Adrenal gland (tissue), 12 donors: Measurements from ENCODE around the gene PPFIA2. TPM values are rescaled to one million over a fixed set of nuclear protein-coding genes. Genes with fewer than 3 reads are reported as not detected.

Experiments used
- DNase-seq, 7 donors: peaks; one replicate each; pipeline ENCODE4 v3.0.0-alpha.2; 2019 to 2020
- H3K27ac ChIP-seq, 5 donors: fragments of 200-600 bp; sonication (generic) in 4 of 5; 1 replicate in 3 of 5; 2 replicates in 2 of 5; pipeline versions ENCODE4 v1.5.1 to v1.8.0; 2016 to 2020; ENCODE audit warnings: mild to moderate bottlenecking in 1 of 5
- H3K27me3 ChIP-seq: fragments of 200-600 bp; 2 replicates; pipeline ENCODE4 v1.8.0; 2021
- H3K36me3 ChIP-seq, 2 donors: fragments of 200-600 bp; replicated peaks in 1 of 2; 1 replicate in 1 of 2; 2 replicates in 1 of 2; pipeline versions ENCODE4 v1.5.1 to v1.8.0; 2018 to 2022
- H3K4me1 ChIP-seq, 2 donors: fragments of 200-600 bp; replicated peaks in 1 of 2; 1 replicate in 1 of 2; 2 replicates in 1 of 2; pipeline versions ENCODE4 v1.5.1 to v1.8.0; 2018 to 2021
- H3K4me3 ChIP-seq, 4 donors: fragments of 200-600 bp; sonication (generic) in 3 of 4; one replicate each; pipeline ENCODE4 v1.5.1; 2016 to 2018
- H3K9me3 ChIP-seq, 3 donors: fragments of 200-600 bp; sonication (generic) in 1 of 3; replicated peaks in 1 of 3; 1 replicate in 2 of 3; 2 replicates in 1 of 3; pipeline versions ENCODE4 v1.5.1 to v1.8.0; 2016 to 2021
- CTCF ChIP-seq, 6 experiments: fragments of 450-650 bp in 4 of 6; fragments of 200-600 bp in 2 of 6; sonication (generic) in 1 of 6; IDR thresholded peaks; 1 replicate in 5 of 6; 2 replicates in 1 of 6; pipeline versions ENCODE4 v1.5.1 to v1.8.0; 2016 to 2021; ENCODE audit warnings: antibody characterized with exemption in 6 of 6, mild to moderate bottlenecking in 2 of 6, moderate library complexity in 1 of 6
- POLR2A ChIP-seq, 2 donors: fragments of 450-650 bp; IDR thresholded peaks; one replicate each; pipeline ENCODE4 v1.6.1; 2017; ENCODE audit warnings: antibody characterized with exemption in 2 of 2, mild to moderate bottlenecking in 2 of 2, moderate library complexity in 1 of 2
- WGBS, 4 donors: extraction: QIAGEN DNeasy Blood & Tissue Kit in 2 of 4; methylation state at CpG; one replicate each; pipeline versions ENCODE4 v1.1.5 to v1.1.7; 2013 to 2017; 5-methylcytosine and 5-hydroxymethylcytosine counted together
- intact Hi-C, 2 donors: fragments of 100-400 bp; cut with DNase I; formaldehyde crosslinking; loops; one replicate each; pipeline versions ENCODE4 v1.14.1 to v1.15.0; 2022 to 2023
- polyA plus RNA-seq, 3 donors: library from polyadenylated mRNA; stranded (reverse); fragments of 200-250 nt in 2 of 3; fragments of 350-450 nt in 1 of 3; fragmentation: Illumina TruSeq in 1 of 3; extraction: RNeasy Lipid Tissue Mini Kit (QIAGEN cat#74804) in 1 of 3; gene quantifications; one replicate each; pipeline ENCODE4 v1.2.3, GENCODE V29; 2013 to 2014
- total RNA-seq, 9 donors: library from RNA; depleted of rRNA in 4 of 9; stranded (reverse); fragments of >200 nt in 4 of 9; fragments of 120-200 nt in 1 of 9; fragmentation: NEBNext Ultra II Directional in 1 of 9; extraction: Animal tissue kit (Norgen Biotek cat#: 25700) in 1 of 9; gene quantifications; one replicate each; pipeline versions ENCODE4 v1.1.0 to v1.2.4, GENCODE V29; 2013 to 2023
- donor health status: healthy with polysubstance abuse.
- donor health status: Bipolar disorder and iron deficiency.
- donor health status: DM: yes; HTN: yes; CAD: no.
- donor health status: DM: no; HTN: no; CAD: no.
- donor health status: DM: no; HTN: no; CAD: no.
- donor health status: DM: yes; HTN: yes; CAD: no.

The PPFIA2 gene
- total and polyA plus RNA-seq, 12 donors: 0.35 to 16.4 (median 2.4) TPM

- no peak overlapping the region for H3K27ac ChIP-seq
- intact Hi-C loops: no loop called here
Measured at GRCh38 chr12:81249976-81250375, 509.2 kb downstream of the PPFIA2 start.

DNA sequence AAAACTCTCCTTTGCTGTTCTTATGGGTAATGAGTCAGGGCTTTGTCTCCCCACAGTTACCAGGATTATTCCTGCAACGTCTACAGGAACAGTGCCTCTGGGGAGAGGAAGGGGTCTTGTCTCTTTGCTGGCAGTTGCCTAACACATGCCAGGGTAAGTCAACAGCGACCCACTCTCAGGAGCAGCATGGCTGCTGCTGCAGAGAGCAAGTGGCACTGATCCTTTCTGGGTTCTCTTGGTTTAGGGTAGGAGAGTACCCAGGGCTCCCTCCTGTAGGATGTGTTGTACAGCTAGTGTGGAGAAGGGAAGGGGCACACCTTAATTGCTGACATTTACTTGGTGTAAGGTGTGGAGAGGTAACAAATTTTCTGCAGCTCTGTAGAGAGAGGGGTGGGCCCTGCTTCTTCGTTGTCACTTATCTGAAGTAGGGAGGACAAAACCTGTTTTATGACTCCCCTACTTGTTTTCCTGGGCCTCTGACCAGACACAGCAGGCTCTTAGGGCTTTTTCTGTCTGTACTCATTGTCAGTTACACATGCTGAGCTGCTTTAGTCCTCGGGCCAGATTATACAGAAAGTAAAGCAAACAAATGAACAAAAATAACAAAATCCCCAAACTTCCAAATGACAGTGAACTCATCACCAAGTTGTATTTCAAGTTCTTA, 513.1 kb downstream of the PPFIA2 start:
- WGBS, 4 donors: 51 to 56% (median 54%) methylated on average over 4 of the region's 4 CpGs
- no peaks in the 10 kb centered on the region for H3K27me3 ChIP-seq
- intact Hi-C loops: no loop called here

More at GRCh38 chr12:81249976-81250375, 509.2 kb downstream of the PPFIA2 start:
- Histone ChIP-seq H3K36me3 (no peaks in the 10 kb centered on the region), H3K9me3 (no peaks in the 10 kb centered on the region), H3K4me3 (no peak overlapping the region), H3K27me3 (no peaks in the 10 kb centered on the region), H3K4me1 (no peaks in the 10 kb centered on the region)
- TF ChIP-seq CTCF (IDR thresholded peaks at IDR 0.05): no peak
- no peak for TF ChIP-seq POLR2A (IDR thresholded peaks at IDR 0.05)
- WGBS, 4 donors: 78 to 85% (median 82%) methylated on average over 2 of the region's 2 CpGs
- no peak for DNase-seq

GRCh38 chr12:81245458-81245857, 513.7 kb downstream of the PPFIA2 start:
- TF ChIP-seq CTCF (IDR thresholded peaks at IDR 0.05) (no peak), POLR2A (IDR thresholded peaks at IDR 0.05) (no peak)
- intact Hi-C loops: no loop called here
- H3K27ac ChIP-seq: no peak overlapping the region
- no peaks in the 10 kb centered on the region for H3K4me1 ChIP-seq
- no peak for DNase-seq
- no peaks in the 10 kb centered on the region for H3K27me3 ChIP-seq
- H3K36me3 ChIP-seq: no peaks in the 10 kb centered on the region
- no peaks in the 10 kb centered on the region for H3K9me3 ChIP-seq
- 36 to 49% (median 37%) methylated on average over 2 of the region's 2 CpGs for WGBS, 4 donors
- H3K4me3 ChIP-seq: no peak overlapping the region

More for the DNA sequence above, 513.1 kb downstream of the PPFIA2 start:
- H3K4me3 ChIP-seq: no peak overlapping the region
- TF ChIP-seq POLR2A (IDR thresholded peaks at IDR 0.05) (no peak), CTCF (IDR thresholded peaks at IDR 0.05) (no peak)
- DNase-seq: no peak
- no peak overlapping the region for H3K27ac ChIP-seq
- no peaks in the 10 kb centered on the region for H3K4me1 ChIP-seq
- H3K9me3 ChIP-seq: no peaks in the 10 kb centered on the region
- no peaks in the 10 kb centered on the region for H3K36me3 ChIP-seq

GRCh38 chr12:81231574-81232368, 527.4 kb downstream of the PPFIA2 start:
- no peaks in the 10 kb centered on the region for H3K9me3 ChIP-seq
- no peaks in the 10 kb centered on the region for H3K4me1 ChIP-seq
- no peak overlapping the region for H3K4me3 ChIP-seq
- intact Hi-C loops: no loop called here
- H3K27ac ChIP-seq: no peak overlapping the region
- no peak for TF ChIP-seq CTCF (IDR thresholded peaks at IDR 0.05)
- no peak for TF ChIP-seq POLR2A (IDR thresholded peaks at IDR 0.05)
- DNase-seq: no peak
- 74 to 84% (median 79%) methylated on average over 3 of the region's 3 CpGs for WGBS, 4 donors
- H3K36me3 ChIP-seq: no peaks in the 10 kb centered on the region
- no peaks in the 10 kb centered on the region for H3K27me3 ChIP-seq
